GM21529 (cell line): ENCODE results near the gene CENPN.

Experiments used
- ATAC-seq: cut with Tn5 transposase; IDR thresholded peaks from one replicate; pipeline ENCODE4 v1.9.1; 2021; ENCODE audit not compliant: unreplicated experiment

CENPN gene

GRCh38 chr16:81077076-81077940 lies 70.3 kb downstream of the CENPN start, which contains the start of gene C16orf46:
TSS of gene C16orf46 (minus strand) at chr16:81077238. CDS start at chr16:81063955, 13,283 bp downstream.
- peak; percentile 94 for ATAC-seq

GRCh38 chr16:81080233-81080632 lies 73.2 kb downstream of the CENPN start:
- no peak for ATAC-seq

GRCh38 chr16:81081014-81081413 lies 74.0 kb downstream of the CENPN start:
- no peak for ATAC-seq
